ENCODE measurements around the gene ELOVL6. TPM values are rescaled to one million over a fixed set of nuclear protein-coding genes. Genes with fewer than 3 reads are reported as not detected.

The ELOVL6 gene
- total RNA-seq, 1 experiment from 2014 or later = 38.7 TPM

GRCh38 chr4:110160618-110161017, 37.8 kb downstream of the ELOVL6 start:
- TF ChIP-seq SP1 (IDR thresholded peaks at IDR 0.05; ENCODE audit: low read depth) (no peak), EZH2phosphoT487 (IDR thresholded peaks at IDR 0.05; ENCODE audit: borderline replicate concordance) (no peak), TCF7L2 (IDR thresholded peaks at IDR 0.05; ENCODE audit: borderline replicate concordance, extremely low read depth, insufficient read depth, insufficient read length) (no peak), FOSL1 (IDR thresholded peaks at IDR 0.05; ENCODE audit: low read depth) (no peak), SRF (IDR thresholded peaks at IDR 0.05; ENCODE audit: low read depth) (no peak), ZNF274 (IDR thresholded peaks at IDR 0.05; ENCODE audit: low read depth, low read length) (no peak)
- TF ChIP-seq, protein P1, sequence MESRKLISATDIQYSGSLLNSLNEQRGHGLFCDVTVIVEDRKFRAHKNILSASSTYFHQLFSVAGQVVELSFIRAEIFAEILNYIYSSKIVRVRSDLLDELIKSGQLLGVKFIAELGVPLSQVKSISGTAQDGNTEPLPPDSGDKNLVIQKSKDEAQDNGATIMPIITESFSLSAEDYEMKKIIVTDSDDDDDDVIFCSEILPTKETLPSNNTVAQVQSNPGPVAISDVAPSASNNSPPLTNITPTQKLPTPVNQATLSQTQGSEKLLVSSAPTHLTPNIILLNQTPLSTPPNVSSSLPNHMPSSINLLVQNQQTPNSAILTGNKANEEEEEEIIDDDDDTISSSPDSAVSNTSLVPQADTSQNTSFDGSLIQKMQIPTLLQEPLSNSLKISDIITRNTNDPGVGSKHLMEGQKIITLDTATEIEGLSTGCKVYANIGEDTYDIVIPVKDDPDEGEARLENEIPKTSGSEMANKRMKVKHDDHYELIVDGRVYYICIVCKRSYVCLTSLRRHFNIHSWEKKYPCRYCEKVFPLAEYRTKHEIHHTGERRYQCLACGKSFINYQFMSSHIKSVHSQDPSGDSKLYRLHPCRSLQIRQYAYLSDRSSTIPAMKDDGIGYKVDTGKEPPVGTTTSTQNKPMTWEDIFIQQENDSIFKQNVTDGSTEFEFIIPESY (IDR thresholded peaks at IDR 0.05; ENCODE audit: extremely low read depth, insufficient replicate concordance, low read length) = no peak
- TF ChIP-seq, protein P2, sequence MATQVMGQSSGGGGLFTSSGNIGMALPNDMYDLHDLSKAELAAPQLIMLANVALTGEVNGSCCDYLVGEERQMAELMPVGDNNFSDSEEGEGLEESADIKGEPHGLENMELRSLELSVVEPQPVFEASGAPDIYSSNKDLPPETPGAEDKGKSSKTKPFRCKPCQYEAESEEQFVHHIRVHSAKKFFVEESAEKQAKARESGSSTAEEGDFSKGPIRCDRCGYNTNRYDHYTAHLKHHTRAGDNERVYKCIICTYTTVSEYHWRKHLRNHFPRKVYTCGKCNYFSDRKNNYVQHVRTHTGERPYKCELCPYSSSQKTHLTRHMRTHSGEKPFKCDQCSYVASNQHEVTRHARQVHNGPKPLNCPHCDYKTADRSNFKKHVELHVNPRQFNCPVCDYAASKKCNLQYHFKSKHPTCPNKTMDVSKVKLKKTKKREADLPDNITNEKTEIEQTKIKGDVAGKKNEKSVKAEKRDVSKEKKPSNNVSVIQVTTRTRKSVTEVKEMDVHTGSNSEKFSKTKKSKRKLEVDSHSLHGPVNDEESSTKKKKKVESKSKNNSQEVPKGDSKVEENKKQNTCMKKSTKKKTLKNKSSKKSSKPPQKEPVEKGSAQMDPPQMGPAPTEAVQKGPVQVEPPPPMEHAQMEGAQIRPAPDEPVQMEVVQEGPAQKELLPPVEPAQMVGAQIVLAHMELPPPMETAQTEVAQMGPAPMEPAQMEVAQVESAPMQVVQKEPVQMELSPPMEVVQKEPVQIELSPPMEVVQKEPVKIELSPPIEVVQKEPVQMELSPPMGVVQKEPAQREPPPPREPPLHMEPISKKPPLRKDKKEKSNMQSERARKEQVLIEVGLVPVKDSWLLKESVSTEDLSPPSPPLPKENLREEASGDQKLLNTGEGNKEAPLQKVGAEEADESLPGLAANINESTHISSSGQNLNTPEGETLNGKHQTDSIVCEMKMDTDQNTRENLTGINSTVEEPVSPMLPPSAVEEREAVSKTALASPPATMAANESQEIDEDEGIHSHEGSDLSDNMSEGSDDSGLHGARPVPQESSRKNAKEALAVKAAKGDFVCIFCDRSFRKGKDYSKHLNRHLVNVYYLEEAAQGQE (IDR thresholded peaks at IDR 0.05; ENCODE audit: low read depth) = no peak
- TF ChIP-seq, protein P3, sequence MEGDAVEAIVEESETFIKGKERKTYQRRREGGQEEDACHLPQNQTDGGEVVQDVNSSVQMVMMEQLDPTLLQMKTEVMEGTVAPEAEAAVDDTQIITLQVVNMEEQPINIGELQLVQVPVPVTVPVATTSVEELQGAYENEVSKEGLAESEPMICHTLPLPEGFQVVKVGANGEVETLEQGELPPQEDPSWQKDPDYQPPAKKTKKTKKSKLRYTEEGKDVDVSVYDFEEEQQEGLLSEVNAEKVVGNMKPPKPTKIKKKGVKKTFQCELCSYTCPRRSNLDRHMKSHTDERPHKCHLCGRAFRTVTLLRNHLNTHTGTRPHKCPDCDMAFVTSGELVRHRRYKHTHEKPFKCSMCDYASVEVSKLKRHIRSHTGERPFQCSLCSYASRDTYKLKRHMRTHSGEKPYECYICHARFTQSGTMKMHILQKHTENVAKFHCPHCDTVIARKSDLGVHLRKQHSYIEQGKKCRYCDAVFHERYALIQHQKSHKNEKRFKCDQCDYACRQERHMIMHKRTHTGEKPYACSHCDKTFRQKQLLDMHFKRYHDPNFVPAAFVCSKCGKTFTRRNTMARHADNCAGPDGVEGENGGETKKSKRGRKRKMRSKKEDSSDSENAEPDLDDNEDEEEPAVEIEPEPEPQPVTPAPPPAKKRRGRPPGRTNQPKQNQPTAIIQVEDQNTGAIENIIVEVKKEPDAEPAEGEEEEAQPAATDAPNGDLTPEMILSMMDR (IDR thresholded peaks at IDR 0.05 in 2 of 3, conservative IDR thresholded peaks at IDR 0.05 in 1 of 3; ENCODE audit: borderline replicate concordance in 1 of 3, insufficient read depth in 1 of 3, low read depth in 2 of 3, low read length in 2 of 3) = no peak
- Histone ChIP-seq H3K27ac (ENCODE audit: low read depth, low read length) (no peak overlapping the region), H3K79me2 (ENCODE audit: insufficient read depth, low read length) (peaks cover 3% of the 10 kb centered on the region), H3K4me1 (ENCODE audit: control insufficient read depth in 1 of 2, insufficient read depth in 2 of 2, low read length in 2 of 2) (peaks cover 51 to 72% of the 10 kb centered on the region in 2 experiments), H3K9me3 (ENCODE audit: control insufficient read depth in 1 of 2, insufficient read depth in 1 of 2, low read depth in 1 of 2, low read length in 2 of 2) (no peaks in the 10 kb centered on the region), H4K20me1 (ENCODE audit: insufficient read depth) (no peaks in the 10 kb centered on the region), H3K4me2 (ENCODE audit: low read length) (no peak overlapping the region), H3K4me3 (replicated peaks in 1 of 2; ENCODE audit: low read depth in 1 of 2, low read length in 2 of 2) (no peak overlapping the region), H3K9me2 (ENCODE audit: insufficient read depth) (no peaks in the 10 kb centered on the region), H2AFZ (ENCODE audit: low read depth, low read length, poor library complexity, severe bottlenecking) (no peak overlapping the region), H3K27me3 (ENCODE audit: insufficient read depth, low read length) (no peaks in the 10 kb centered on the region), H3K9ac (ENCODE audit: low read length) (no peak overlapping the region), H3K36me3 (ENCODE audit: control insufficient read depth in 1 of 2, insufficient read depth in 2 of 2, low read length in 2 of 2) (no peaks in the 10 kb centered on the region)
- no TSS peak for BruUV-seq (replicated peaks)
- ATAC-seq = no peak
- ChIA-PET RAD21 (ENCODE audit: low non-redundant PET in 1 of 2, low total read pairs in 2 of 2, uncharacterized antibody in 2 of 2, unreplicated experiment in 2 of 2) (no interaction called here), POLR2A (no interaction called here), CTCF (no interaction called here)
- no peak for DNase-seq (ENCODE audit: low read depth, low spot score)
- intact Hi-C loops (cut with micrococcal nuclease) = loop anchor here (5.0 kb wide), 2 partner anchors 37 to 73 kb away; partner anchors contain the start of gene ELOVL6
